HG03571 (cell line): ENCODE results near the gene ERGIC1.
"Not testable (repeated sequence)": the region's sequence is repeated elsewhere in the genome, so short reads cannot be mapped to it uniquely, and the experiment has no call there.

Experiments used
- ATAC-seq: cut with Tn5 transposase; IDR thresholded peaks from one replicate; pipeline ENCODE4 v1.9.1; 2021; ENCODE audit not compliant: unreplicated experiment

Gene ERGIC1, protein sequence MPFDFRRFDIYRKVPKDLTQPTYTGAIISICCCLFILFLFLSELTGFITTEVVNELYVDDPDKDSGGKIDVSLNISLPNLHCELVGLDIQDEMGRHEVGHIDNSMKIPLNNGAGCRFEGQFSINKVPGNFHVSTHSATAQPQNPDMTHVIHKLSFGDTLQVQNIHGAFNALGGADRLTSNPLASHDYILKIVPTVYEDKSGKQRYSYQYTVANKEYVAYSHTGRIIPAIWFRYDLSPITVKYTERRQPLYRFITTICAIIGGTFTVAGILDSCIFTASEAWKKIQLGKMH

DNA sequence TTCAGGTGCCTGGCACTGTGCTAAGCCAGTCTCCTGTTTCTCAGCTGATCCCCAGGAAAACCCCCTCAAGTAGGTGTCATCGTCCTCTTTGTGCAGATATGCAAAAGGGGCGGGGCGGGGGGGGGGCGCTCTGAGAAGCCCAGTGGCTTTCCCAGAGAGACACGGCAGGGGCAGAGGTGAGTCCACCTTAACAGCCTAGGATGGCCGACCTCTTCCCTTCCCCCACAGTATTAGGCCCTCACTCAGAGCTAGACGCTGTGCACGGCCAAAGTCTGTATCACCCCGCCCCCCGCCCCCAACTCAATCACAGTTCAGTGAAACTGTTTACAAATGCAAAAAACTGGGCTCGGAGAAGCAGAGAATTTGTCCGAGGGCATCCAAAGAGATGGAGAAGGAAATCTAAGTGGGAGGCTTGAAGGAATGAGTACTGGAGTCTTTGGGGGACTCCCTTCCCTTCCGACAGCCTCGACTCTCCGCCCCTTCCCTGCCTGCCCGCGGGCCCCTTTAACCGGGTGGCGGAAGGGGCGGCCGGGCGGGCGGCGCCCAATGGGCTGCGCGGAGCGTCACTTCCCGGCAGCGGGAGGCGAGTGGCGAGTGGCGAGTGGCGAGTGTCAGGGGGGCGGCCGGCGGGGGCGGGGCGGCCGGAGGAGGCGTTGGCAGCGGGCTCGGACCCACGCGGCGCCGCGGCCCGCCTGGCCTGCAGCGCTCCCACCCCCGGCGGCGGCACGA, at the start of gene ERGIC1:
Gene ERGIC1 (plus strand): TSS at position 566 of the 729 bp plus-strand sequence. CDS start 163 bp downstream, at position 729.
- ATAC-seq: peak; percentile 63

DNA sequence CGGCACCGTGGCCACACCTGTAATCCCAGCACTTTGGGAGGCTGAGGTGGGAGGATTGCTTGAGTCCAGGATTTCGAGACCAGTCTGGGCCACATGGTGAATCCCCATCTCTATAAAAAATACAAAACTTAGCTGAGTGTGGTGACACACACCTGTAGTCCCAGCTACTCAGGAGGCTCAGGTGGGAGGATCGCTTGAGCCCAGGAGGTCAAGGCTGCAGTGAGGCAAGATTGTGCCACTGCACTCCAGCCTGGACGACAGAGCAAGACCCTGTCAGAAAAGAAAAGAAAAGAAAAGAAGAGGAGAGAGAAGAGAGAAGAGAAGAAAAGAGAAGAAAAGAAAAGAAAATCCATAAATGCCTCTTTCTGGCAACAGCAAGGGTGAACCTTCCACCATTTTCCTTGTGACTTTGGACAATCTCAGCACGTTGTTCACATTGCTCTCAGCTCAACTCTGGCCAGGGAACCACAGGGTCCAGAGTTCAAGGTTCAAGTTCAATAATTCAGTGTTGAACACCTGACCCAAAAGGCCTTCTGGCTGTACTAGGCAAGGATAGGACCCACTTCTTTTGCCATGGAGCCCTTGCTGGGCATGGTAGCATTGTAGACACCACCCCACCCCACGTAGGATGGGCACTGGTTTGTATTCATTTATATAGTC, 48.5 kb upstream of the ERGIC1 start:
- ATAC-seq: no peak

DNA sequence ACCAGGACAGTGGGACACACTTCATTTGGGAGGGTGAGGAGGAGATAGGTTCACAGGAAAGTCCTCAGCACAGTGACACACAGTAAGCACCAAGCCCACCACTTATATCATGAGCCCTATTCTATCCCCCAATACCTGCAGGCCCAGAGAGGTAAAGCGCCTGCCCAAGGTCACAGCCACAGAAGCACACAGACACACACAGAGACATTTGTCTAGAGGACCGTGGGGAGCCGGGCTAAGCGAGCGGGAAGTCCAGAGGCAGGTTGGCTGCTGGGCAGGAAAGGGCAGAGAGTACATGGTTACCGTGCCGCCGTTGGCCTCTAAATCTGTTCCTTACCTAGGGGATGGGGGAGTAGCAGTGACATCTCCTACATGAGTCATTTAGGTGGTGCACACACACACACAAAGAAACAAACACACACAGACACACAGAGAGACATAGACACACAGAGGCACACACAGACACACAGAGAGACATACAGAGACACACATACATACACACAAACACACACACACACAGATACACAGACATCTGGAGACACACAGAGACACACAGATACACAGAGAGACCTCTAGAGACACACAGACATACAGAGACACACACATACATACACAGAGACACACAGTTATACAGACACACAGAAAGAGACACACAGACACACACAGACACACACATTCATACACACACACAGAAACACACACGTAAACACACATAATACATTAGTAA, 47.2 kb upstream of the ERGIC1 start:
- ATAC-seq: no peak

DNA sequence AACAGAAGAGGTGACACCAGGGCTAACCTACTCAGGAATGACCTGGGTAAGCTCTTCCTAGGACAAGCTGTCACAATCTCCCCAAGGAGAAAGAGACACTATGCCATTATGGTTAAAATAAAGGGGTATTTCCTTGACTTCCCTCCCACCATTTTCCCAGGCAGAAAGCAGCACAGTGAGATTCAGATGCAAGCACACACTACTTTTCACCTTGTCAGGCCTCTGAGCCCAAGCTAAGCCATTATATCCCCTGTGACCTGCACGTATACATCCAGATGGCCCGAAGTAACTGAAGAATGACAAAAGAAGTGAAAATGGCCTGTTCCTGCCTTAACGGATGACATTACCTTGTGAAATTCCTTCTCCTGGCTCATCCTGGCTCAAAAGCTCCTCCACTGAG, 46.5 kb upstream of the ERGIC1 start:
- ATAC-seq: not testable (repeated sequence)

DNA sequence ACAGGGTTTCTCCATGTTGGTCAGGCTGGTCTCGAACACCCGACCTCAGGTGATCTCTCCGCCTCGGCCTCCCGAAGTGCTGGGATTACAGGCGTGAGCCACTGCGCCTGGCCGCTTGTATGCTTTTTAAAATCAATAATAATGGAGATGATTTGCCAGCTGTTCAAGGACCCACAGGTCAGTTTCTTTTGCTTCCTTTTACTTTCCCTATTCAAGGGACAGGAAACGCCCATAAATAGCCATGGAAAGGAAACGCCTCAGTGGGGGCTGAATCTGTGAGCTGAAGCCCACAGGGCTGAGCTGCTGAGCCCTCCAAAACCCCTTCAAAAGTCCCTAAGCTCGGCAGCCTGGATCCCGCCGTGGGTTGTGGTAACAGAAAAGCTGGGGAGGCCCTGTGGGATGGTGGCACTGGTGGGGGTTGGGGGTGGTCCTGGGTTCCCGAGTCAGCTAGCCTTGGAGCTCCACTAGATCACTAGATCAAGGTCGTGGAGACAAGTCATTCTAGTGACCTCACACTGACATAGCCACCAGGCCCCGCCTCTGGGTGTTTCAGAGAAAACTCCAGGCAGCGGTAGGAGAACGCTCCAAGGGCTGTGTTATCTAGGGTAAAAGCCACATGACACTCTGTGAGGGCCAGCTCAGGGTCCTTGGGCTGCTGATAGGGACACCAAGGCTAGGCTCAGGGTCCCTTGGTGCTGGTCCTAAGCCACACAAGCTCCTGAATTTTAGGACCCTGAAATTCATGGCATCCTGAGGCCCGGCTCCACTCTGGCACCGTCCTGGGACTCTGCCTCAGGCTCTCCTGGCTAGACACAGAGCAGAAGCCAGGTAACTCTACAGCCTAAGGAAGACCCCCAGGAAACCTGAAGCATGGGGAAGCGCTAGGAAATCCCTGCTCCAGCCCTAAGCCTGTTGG, 45.0 kb upstream of the ERGIC1 start:
- ATAC-seq: no peak

DNA sequence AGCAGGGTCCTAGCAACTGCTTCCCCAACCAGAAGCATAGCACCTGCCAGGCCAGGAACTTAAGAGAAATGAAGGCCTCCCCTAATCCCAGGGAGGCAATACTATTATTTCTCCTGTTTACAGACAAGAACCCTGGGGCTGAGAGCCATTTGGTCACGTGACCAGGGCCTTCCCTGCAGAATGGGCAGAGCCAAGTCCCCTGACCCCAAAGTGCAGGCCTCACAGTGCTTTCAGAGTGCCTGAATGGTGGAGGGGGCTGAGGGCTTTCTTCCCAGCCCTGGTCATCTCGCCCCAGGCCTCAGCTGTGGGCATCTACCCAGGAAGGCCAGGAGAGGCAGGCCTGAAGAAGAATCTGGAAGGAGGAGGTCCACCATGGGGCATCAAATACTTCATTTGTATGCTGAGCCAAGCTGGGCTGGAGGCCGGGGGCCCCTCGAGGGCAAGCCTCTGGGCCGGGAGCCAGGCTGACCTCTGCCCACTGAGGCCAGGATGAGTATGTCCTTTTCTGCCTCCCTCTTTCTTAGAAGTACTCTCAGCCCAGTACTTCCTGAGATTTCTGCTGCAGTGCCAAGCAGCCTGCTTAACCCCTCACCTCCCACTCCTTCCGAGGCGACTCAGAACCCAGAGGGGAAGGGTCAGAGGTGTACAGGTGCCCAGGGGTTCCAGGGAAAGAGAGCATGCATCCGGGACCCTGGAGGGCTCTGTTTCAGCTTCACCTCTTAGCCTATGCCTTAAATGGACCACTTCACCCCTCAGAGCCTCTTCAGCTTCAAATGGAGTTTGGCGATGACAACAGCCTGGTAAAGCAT, 44.2 kb upstream of the ERGIC1 start:
- ATAC-seq: no peak

DNA sequence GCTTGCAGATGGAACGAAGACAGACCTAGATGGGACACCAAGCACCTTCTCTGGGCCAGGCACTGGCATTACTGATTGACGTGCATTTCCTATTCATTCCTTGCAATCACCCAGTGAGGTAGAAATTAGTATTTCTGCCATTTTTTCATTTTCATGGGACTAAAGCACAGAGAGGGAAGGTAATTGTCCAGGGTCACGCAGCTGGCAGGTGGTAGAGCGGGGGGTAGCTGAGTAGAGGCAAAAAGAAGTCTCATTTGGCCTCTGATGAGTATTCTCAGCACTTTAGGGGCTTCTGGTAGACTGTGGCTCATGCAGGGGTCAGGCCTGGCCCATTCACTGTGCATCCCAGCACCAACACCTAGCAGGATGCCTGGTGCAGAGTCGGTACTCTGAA, 43.6 kb upstream of the ERGIC1 start:
- no peak for ATAC-seq

DNA sequence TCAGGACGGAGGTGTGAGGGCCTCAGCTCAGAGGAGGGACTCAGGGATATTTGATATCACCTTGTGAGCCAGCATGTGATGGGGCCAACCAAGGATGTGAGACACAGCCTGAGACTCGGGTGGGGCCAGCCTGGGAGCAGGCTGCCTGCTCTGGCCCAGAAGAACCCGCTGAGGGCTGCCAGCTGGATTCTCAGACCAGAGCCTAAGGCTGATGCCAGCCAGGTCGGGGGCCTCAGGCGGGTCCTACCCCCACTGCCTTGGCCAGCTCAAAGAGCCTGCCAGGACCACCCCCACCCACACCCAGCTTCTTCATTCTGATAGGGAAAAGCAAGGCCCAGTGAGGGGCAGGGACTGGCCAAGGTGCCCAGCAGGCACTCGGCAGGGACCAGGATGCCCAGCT, 42.8 kb upstream of the ERGIC1 start:
- ATAC-seq: no peak

DNA sequence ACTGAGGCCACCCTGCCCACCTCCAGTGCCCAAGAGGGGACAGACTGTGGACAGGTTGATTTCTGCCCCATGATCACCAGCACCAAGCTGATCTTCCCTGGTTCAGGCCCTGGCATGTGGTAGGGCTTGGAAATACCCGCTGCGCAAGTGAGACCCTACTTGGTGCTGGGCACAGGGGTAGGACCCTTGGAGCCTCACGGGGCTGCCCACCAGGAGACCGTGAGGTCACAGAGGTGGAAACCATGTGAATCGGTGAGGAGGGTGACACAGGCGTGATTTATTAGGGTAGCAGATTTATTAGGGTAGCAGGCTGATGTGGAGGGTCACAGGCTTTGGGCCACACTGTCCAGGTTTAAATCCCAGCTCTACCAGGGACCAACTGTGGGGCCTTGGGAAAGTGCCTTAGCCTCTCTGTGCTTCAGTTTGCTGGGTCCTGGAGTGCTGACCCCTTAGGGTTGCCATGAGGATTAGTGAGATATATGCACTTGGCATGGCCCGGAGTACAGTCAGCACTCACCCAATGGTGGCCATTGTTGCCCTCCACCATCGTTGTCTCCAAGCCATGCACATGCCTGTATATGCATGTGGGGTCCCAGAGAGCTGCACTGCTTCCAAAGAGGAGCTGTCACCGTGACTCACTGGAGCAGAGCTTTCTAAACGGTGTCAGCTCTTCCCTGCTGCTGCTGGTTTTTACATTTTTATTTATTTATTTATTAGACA, 42.2 kb upstream of the ERGIC1 start:
- no peak for ATAC-seq

DNA sequence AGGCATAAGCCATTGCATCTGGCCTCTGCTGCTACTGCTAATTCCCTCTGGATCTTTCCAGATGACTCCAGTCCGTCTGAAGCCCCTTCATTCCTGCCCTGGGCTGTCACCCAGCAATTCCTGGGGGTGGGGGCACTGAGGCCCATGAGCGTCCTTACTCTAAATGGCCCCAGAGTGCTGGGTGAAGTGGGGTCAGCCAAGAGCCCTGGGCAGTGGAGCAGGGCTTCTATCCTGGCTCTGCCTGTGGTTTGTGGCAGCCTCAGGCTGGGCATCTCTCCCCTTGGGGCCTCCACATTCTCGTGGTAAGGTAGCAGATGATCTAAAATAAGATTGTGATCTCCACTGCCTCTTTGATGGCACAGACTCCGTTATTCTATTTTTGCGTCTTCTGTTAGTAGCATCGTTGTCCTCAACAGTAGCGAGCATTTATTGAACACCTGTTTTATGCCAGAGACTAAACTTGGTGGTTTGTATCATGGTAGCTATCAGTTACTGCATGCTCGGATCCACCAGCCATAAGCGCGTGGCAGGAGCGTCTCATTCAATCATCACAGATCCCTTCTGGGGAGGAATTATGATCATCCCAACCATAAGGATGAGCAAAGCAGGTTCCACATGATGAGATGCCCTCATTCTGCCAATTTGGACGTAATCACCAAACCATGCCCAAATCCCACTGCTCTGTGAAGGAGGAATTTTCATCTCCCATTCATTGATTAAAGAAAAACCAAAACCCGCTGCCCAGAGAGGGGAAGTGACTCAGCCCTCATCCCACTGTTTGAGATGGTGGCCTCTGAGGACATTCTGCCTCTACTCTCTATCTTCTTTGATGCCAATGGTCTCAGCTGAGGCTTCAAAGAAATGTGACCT, 41.1 kb upstream of the ERGIC1 start:
- no peak for ATAC-seq

DNA sequence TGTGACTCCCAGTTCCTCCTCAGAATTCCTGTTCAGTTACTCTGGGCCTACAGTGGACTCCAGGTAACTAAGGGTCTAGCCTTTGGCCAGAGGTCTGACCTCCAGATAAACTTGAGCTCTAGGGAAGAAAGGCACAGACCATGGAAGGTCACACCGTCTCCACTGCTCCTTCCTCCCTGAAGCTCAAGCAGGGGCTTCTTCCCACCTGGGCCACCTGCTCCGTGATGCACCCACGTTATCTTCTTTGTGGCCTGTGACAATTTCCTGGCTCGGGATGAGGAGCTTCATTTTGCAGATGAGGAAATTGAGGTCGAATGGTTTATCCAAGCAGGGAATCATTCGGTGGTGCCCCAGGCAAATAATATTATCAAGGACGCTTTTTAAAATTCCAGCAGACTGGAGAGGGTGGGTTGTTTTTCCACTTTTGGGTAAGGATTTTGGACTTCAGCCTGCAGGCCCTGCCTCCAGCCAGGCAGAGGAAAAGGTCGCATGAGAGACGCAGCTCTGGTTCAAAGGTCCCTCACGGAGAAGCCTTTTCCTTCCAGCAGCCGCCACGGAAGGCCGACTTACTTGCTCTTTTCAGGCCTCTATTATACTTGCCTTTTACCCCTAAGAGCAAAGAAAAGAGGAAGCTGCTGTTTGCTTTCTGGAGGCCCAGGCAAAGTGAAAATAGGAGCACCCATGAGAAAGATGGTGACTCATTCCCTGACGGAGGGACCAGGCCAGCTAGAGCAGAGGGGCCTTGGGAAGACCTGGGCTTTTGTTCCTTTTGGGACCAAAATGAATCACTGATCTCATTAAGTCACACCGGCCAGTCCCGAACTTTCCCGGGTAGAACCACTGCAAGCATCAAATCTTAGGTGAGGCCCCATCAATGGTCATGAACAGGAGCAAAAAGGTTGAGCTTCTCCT, 40.2 kb upstream of the ERGIC1 start:
- no peak for ATAC-seq

DNA sequence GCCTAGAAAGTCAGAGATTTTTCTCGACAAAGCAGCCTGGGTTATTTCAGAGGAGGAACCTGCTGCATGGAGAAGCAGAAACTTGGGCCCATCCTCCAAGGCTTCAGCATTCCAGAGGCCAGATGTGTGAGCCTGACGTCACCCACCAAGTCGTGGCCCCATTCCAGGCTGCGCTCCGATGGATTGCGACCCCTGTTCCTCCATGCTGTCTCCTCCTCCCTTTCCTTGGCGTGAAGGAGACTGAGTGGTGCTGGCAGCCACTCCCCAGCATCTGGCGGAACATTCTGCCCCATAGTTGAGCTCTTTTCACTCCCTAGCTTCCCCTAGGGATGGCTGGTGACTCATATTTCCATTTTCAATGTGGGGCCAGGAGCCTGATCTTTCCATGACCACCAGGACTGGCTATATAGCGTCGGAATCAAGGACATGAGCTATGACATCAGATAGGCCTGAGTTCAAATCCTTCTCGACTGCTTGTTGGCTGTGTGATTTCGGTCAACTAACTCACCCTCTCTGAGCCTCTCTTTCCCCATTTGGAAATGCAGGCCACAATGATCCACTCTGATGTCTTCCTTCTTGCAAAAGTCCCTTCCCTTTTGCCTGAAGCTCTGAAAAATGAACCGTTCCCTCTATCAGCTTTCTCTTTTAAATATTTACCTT, 38.6 kb upstream of the ERGIC1 start:
- no peak for ATAC-seq

DNA sequence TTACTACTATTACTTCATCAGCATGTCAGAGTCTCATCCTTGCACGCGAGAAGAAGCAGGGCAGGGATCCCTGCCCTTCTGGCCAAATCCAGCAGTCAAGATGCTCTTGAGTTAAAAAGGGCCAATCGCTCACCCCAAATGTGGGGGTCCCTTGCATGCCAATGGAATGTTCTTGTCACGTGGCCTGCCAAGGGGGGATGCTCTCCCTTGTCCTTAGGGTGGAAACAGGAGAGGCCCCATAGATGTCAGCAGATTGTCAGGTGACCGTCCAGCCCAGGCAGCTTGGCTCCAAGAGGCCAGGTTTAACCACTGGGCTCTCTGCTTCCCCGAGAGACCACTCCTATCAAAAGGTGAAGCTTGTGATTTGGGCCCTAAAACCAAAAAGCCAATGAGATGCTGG, 37.7 kb upstream of the ERGIC1 start:
- no peak for ATAC-seq

DNA sequence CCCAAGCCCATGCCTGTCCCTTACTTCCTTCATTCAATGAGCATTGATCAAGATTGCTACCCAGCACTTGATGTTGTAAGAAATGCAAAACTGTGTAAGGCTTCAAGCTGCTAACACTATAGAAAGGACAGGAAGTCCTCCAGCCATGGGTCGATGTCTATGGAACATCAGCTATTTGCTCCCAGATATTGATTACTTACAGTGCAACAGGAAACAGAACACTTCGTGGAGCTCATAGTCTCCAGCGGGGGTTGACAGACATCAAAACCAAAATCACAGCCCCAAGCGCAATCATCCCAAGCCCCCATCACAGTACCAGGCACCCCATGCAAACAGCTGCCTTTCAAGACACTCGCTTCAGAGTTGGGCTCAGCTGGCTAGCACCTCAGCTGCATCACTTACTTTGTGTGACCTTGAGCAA, 36.3 kb upstream of the ERGIC1 start:
- ATAC-seq: no peak

DNA sequence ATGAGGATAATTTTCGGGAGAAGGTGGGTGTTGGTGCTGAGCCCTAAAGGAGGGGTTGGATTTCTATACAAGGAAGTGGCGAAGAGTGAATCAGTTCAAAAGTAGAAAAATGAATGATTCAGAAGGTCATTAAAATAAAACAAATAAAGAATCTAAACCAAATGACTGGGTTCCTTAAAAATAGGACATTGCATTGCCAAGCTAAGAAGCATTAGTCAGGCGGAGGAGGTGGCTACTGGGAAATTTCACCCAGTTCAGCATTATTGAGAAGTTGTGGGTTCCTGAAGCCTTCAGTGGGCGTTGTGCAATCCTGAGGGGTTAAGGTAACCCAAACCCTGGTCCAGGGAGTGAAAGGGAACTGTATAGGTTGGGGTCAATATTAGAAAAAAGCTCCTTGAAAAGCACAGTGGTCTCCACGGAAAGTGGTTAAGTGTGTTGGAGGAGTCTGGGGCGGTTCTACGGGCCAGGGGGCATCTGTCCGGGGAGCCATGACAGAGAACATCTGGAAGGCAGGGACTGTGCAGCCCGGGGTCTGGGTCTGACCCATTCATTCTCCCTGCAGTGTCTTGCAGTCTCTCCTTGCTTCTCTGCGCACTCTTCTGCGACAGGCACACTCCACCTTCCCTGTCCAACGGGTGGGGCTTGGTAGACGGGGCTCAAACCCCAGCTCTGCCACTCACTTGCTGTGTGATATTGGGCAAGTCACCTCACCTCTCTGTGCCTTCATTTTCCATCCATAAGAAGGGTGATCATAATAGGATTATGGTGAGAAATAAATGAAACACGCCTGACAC, 35.4 kb upstream of the ERGIC1 start:
- ATAC-seq: no peak

DNA sequence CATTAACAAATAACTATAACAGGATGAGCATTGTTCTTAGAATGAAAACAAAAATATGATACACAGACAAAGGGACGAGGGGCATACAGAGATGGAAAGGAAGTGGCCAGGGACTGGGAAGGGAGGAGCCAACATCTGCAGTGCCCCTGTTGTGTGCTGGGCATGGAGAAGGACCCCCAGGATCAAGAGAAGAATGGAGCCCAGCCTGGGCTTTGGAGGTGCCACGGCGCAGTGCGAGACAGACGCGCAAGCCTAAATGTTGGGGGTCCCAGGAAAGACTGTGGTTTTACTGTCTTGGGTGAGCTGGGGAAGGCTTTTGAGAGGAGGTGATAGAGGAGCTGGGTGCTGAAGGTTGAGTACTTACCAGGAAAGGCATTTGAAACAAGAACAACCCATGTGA, 34.6 kb upstream of the ERGIC1 start:
- no peak for ATAC-seq
